ENCODE measurements around the gene BLACAT1. TPM values are rescaled to one million over a fixed set of nuclear protein-coding genes. Genes with fewer than 3 reads are reported as not detected.

The BLACAT1 gene
- 0.03 to 0.07 TPM in 2 of 5 replicates, not detected in the others for total RNA-seq (2022; extraction: Qiagen RNA extraction; ENCODE audit: low read depth)

DNA sequence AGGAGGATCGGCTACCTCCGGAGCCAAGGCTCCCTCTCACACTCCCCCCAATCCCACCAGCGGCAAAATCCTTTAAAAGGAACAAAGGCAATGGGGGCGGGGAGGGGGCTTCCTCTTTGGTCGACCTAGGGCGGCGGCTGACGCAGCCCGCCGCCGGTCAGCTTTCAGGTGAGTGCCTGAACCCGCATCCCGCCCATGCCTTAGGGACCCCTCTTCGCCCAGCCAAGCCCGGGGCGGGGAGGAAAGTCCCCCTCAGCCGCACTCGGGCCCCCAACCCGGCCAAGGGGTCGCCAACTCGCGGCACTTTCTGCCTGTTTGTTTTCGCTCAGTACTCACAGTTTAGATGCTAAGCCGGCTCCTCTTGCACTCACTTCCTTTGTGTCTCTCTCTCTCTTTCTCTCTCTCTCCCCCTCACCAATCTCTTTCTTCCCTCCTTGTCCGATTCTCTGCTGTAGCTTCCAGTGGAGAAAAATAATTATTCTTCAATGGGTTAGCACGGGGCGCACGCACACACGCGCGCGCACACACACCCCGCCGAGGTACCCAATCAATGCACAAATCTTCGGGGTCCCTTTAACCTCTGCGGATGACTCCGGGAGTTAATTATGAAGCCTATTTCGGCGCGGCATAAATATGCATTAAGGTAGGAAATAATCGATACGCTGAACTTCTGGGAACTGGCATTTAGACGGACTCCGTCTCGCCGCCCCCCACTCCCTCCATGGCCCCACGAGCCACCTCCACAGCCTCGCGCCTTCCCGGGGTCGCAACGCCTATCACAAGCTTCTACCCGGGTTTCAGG lies at the start of gene BLACAT1:
Gene BLACAT1, minus strand, starts transcription at position 465 of the 802 bp plus-strand sequence.

DNA sequence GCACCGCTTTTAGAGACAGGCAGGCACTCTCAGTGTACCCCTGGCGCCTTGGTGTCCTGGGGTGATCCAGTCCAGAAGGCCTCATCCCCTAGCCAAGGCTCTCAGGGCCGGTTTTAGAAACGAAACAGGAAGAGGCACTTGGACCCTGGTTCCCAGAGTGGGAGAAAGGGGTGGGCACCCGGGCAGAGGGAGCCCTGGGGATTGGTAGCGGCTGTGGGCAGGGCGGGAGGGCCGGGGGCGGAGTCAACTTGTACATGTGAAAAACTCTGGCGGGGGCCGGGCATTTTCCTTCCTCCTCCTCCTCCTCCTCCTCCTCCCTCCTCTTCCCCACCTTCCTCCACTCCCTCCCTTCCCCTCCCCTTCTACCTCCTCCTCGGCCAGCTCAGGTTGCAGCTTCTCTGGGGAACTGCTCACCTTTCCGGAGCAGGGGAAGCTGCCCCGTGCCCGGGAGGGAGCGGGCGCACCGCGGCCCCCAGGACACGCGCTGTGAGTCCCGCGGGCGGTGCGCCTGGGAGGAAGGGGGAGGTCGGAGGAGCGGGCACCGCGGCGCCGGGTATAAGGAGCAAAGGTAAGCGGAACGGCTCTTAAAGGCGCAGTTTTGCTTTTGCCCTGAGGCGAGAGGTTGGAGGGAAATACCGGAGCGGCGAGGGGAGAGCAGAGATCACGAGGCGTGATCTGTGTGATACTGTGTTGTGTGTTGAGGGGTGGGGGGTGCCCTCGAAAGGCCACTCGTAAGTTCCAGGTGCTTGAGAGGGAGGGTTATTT lies 48.6 kb upstream of the BLACAT1 start, which contains the start of gene CDK18:
Gene CDK18, plus strand, starts transcription at position 359 of the 765 bp plus-strand sequence. CDS start 18,499 bp downstream, outside the sequence.

DNA sequence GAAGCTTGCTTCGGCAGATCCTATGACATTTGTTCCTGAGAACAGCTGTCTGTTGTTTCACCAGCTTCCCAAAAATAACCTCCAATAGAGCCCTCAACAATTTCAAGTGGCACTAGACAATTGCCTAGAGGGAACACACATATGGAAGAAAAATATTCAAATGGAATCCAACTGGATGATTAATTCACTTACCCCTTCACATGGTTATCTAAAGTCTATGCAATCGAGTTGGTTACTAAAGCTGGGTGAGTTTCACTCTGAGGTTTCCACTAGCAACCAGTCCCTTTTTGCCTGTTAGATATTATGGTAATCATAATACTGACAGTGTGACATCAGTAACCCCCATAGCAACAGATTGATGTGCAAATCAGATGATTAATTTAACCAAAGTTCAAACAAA lies 34.0 kb downstream of the BLACAT1 start, which contains the start of gene LEMD1:
Gene LEMD1, minus strand, starts transcription at position 259 of the 400 bp plus-strand sequence. CDS start 1,520 bp downstream, outside the sequence.

Other genes starting within 250 kb of the BLACAT1 start
- gene DSTYK, start 244.3 kb downstream of the BLACAT1 start, total RNA-seq (2022; extraction: Qiagen RNA extraction; ENCODE audit: low read depth): 9.1 to 12.2 TPM (median 11.1 TPM) in 5 replicates
- 2.8 to 3.3 TPM (median 3.1 TPM) in 5 replicates for gene TMCC2, start 228.1 kb downstream of the BLACAT1 start, total RNA-seq (2022; extraction: Qiagen RNA extraction; ENCODE audit: low read depth)
- 28.8 to 38.0 TPM (median 35.3 TPM) in 5 replicates for gene NUAK2, start 134.3 kb downstream of the BLACAT1 start, total RNA-seq (2022; extraction: Qiagen RNA extraction; ENCODE audit: low read depth)
- 0.36 to 0.81 TPM (median 0.58 TPM) in 5 replicates for gene KLHDC8A, start 99.1 kb downstream of the BLACAT1 start, total RNA-seq (2022; extraction: Qiagen RNA extraction; ENCODE audit: low read depth)
- not detected in 5 replicates for gene LEMD1, start 34.0 kb downstream of the BLACAT1 start, total RNA-seq (2022; extraction: Qiagen RNA extraction; ENCODE audit: low read depth)
- 0.66 to 1.3 TPM (median 1.1 TPM) in 5 replicates for gene CDK18, start 48.6 kb upstream of the BLACAT1 start, total RNA-seq (2022; extraction: Qiagen RNA extraction; ENCODE audit: low read depth)
- gene ELK4, start 176.0 kb upstream of the BLACAT1 start, total RNA-seq (2022; extraction: Qiagen RNA extraction; ENCODE audit: low read depth): 6.4 to 9.5 TPM (median 8.6 TPM) in 5 replicates
- gene SLC45A3, start 224.5 kb upstream of the BLACAT1 start, total RNA-seq (2022; extraction: Qiagen RNA extraction; ENCODE audit: low read depth): 5.5 to 7.2 TPM (median 6.7 TPM) in 5 replicates

Measured in A549 treated with DMSO at 1 μM for 4 hours (cell line).